Renal cortical epithelial cell (primary cell): Measurements from ENCODE around the gene RALGPS2. TPM values are rescaled to one million over a fixed set of nuclear protein-coding genes. Genes with fewer than 3 reads are reported as not detected.

Experiments
- DNase-seq: peaks from one replicate; pipeline ENCODE4 v3.0.0-alpha.2; 2011; ENCODE audit warnings: low read depth
- total RNA-seq: library from RNA; depleted of rRNA; stranded (reverse); fragments of >200 nt; gene quantifications from 2 replicates; pipeline ENCODE4 v1.2.3, GENCODE V29; 2014

RALGPS2 gene
- total RNA-seq, 1 donor from 2014 or later = 20.7 TPM

DNA sequence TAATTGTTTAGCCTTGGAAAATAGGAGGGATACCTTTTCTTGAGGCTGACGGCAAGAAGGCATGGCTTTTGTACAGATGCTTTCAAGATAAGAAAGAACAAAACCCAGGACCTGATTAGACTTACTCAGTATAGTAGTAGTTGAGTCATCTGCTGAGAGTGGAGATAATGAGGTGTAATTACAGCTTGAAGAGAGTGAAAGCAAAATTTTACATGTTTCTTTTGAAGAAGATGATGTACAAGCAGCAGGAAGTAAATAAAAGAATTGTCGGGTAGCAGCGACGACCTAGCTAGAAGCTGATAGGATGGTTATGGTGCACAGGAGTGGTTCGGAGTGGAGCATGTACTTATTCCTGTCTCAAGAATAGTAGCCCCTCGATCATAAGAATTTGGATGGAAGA, 139.3 kb downstream of the RALGPS2 start:
- DNase-seq = no peak

DNA sequence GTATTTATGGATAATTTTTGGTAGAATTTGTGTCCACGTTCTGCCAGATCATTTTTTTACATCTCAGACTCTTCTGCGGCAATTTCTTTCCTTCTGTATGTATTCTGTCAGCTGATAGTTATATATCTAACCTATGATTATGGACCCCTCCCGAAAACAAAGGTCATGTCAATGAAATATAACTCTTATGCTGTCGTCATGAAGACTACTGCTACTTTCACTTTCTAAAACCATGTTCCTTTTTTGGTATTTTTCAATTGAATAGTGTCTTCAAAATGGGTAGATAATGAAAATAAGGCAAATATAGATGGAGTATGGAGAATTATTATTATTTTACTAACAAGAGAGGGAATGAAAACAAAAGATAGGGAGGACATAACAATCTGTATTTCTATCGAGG, 142.6 kb downstream of the RALGPS2 start:
- no peak for DNase-seq

DNA sequence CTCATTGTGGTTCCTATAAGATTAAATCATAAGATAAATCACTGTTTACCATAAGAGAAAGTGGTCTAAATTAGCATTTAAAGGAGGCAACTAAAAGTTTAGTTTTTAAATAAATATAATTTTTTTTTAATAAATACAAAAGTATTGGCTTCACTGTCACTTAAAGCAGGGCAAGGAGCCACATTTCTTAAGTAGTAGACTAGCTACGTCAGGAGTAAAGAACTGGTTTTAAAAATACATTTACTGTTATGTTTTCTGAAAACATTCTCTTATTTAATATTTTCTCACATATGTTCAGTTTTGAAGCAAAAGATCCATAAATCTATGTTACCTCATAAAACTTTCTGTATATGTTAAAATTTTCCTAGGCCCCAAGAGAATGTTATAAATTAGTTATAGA, 143.7 kb downstream of the RALGPS2 start:
- no peak for DNase-seq

DNA sequence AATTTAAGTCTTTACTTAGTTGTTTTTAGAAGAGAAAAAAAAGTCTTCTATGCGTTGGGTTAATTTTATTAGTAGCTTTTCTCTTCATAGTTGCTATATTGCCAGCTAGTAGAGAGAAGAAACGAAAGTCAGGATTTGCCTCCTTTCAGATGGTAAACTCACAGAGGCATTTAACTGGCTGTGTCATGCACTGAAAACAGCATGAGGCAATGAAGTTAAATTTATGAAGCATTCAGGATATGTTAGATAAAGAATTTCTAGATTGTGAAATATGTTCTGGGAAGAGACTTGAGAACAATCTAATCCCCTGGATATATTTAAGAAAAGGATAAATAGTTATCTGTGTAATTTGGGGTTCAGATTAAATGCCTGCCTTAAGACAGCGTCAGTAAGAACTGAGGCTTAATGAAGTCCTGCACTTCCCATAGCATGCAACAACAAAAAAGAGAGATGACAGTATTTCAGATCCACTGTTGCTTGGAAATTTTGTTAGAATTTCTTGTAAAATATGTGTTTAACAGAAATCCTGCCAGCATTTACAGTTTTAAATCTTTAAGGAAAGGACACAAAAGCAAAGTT, 144.2 kb downstream of the RALGPS2 start:
- peak; percentile 40 for DNase-seq

DNA sequence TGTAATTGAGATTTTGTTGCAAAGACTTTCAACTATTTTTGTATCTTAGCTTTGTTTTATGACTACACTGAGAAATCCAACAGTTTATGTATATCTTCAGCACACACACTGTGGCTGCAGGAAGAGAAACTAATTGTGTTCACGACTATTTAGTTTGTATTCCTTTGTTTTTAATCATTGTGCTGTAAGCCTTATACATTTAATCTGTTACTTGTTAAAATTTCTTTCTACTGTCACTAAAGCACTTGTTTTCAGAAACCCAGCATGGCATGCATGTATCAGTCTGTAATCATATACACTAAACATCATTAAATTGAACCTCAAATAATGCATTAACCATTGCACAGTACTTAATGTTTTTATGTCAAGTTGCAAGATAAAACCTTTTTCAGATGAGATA, 145.2 kb downstream of the RALGPS2 start:
- no peak for DNase-seq

DNA sequence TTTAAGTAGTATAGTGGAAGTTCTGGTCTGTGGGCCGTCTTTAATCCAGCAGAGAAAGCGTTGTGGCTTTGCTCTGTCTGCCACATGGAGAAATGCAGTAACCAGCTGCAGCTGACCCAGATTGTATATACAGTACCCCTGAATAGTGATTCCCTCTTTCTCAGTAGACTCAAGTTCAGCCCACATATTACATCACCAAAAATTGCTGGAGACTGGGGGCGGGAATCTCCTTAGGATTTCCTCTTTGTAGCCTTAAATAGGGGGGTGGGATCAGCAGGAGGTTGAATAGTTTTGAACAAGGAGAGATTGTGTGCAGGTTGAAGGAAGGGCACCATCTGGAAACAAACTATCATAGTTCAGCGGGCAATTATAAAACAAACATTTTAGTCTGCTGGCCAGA, 145.9 kb downstream of the RALGPS2 start, which contains the start of gene ANGPTL1:
Gene ANGPTL1, minus strand, starts transcription at position 134 of the 400 bp plus-strand sequence. CDS start 5,301 bp downstream, outside the sequence.
- peak; percentile 15 for DNase-seq

DNA sequence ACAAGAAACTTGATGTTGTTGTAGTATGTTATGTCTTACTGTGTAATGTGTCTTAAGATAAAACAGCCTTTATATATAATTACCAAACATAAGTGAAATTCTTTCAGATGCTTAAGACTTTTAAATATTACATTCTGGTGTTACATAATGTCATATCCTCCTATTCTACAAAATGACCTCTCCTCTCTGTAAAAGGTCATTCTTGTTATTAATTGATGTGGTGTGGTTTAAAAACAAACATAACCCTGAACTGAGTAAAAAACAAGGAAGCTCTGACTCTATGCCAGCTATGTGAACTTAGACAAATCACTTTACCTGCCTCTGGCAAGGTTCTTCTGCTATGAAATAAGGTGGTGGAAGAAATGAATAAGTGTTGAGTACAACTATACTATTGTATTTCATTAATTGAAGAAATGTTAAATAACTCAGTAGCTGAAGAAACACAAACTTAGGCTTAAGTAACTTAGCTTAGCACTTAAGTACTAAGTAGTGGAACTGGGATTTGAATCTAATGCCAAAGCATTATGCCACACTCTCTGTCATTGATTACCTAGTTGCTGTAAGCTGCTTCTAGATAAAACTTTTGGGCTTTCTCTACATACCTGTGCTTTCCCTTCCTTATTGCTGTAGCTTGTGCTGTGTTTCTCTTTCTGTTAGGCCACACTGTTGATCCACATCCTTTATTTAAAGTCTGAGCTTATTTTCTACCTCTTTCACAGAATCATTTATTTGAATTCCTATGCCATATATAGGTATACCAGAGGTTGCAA, 146.7 kb downstream of the RALGPS2 start:
- DNase-seq = peak; percentile 84

DNA sequence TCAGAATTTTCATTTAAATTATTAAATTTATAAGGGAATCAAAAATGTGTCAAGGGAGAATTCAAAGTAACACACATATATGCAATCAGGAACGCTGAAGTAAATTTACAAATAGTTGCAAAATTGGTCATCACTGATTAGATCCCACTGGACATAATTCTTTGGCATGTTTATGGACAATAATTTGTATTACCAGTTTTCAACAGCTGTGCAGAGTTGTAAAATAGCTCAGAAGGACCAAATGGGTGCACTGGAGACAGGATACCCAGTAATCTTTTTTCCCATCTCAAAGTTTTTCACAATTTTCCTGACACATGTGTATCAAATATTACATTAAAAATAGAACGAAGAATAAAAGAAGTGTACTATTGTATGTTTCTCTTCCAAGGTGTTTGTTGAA, 149.9 kb downstream of the RALGPS2 start:
- DNase-seq = no peak

DNA sequence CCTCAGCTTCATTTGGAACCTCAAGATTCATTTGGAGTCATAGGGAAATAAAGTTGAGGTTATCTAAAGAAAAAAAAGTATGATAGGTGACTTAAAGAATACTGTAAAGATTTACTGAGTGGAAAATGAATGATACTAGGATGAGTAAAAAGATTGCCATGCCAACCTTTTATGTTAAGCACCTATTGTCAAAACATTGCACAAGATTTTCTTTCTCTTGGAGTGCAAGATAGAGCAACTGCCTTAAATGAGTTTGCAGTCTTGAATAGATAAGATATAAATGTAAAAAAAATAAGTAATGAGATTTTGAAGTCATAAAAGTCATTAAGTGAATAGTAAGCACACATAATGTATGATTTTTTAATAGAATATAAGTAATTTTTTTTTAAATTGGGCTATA, 150.9 kb downstream of the RALGPS2 start:
- DNase-seq = no peak

DNA sequence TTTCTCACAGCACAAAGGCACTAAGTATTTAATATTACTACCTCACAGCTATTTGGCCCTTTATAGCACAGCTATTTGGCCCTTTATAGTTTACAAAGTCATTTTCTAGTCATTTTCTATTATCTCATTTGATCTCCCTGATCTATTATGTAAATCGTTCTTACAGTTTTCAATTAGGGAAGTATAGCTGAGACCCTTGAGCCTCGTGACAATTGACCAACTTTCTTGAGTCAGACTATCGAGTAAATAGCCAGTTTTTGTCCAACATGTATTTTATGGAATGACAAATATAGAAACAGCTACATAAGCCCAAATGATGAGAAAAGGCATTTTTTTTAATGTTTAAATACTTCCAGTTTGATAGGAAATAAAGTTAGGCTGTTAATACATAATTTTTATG, 152.9 kb downstream of the RALGPS2 start:
- DNase-seq = no peak

DNA sequence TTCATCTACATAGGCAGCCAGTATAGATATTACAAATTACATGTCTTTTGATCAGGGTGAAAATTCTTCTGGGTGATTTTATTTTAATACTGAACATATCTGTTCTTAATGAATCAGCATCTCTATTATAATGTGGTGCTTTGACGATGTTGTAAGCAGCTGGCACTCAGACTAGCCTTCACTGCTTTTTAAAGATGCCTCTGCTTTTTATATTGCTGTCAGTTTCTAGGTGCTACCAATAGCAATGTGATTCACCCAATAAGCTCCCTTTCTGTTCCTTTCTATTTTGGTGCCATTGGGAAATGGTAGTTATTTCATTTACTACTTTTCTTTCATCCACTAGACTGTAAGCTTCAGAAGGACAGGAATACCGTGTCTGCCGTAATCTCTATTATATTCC, 156.9 kb downstream of the RALGPS2 start:
- no peak for DNase-seq

DNA sequence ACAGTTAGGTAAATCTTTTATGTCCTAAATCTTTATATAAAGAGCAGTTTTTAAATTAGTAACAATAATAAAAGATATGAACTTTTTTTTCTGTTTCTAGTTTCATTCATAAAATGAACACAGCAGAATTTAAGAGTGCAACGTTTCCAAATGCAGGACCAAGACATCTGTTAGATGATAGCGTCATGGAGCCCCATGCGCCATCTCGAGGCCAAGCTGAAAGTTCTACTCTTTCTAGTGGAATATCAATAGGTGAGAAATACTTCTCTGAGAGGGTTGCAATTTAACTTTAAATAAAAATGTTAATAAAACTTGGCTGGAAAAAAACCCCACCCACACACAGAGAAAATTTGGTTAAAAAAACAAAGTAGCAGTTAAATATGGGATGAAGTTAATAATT, 160.8 kb downstream of the RALGPS2 start:
- no peak for DNase-seq

DNA sequence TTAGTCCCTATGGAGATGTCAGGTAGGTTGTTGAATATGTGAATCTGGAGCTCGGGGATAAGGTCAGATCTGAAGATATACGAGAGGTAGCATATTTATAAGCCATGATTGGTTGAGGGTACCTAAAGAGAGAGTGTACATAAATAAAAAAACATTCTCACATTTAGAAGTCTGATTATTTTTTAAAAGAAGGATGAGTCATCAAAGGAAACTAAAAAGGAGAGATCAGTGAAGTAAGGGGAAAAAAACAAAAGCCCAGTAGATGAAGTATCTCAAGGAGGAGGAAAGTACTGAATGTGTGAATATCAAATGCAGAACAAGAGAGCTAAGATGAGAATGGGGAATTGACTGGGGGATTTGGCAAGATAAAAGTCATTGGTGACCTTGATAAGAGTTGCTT, 161.5 kb downstream of the RALGPS2 start:
- no peak for DNase-seq

DNA sequence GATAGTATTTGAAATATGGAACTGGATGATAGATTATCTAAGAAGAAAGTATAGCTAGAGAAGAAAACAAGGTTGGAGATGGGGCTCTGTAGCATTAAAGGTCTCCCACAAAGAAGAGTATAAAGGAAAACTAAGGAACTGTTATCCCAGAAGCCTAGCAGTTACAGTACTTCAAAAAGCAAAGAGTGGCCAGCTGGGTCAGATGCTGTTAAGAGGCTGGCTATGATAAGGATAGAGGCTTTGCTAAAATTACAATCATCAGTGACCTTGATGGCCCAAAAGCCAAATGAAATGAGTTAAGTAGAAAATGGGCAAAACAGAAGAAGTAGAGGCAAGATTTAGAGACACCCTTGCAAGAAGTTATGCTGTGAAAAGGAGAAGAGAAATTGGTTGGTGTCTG, 170.9 kb downstream of the RALGPS2 start:
- no peak for DNase-seq

DNA sequence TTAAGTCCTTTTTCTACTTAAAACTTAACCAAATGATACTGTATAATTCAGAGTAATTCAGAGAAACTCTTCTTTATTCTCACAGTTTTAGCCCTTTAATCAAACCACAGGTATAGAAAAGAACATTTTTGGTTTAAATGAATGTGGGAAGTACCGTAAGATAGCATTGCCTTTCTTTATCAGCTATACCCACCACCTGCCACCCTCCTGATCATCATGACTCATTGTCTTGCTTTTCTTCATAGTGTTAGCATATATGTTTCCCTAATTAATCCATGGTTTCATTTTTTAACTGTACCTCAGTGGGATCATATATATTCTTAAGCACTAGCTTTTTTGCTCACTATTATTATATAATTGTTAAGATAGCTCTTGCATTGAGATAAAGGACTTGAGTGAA, 173.4 kb downstream of the RALGPS2 start:
- DNase-seq = no peak

DNA sequence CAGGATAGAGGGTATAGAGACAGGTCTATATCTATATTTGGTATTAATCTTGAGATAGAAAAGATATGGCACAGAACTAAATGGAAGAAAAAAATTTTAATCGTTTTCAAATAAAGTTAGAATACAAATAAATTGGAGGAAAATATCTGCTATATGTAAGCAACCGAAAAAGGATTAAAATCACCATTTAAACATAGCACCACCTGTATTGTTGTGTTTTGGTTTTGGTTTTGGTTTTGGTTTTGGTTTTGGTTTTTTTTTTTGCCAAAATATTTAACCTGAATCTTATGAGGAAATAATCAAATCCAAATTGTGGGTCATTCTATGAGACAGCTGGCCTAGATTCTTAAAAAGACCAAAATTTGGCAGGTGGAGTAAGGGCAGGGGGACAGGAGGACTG, 174.4 kb downstream of the RALGPS2 start:
- DNase-seq = no peak

DNA sequence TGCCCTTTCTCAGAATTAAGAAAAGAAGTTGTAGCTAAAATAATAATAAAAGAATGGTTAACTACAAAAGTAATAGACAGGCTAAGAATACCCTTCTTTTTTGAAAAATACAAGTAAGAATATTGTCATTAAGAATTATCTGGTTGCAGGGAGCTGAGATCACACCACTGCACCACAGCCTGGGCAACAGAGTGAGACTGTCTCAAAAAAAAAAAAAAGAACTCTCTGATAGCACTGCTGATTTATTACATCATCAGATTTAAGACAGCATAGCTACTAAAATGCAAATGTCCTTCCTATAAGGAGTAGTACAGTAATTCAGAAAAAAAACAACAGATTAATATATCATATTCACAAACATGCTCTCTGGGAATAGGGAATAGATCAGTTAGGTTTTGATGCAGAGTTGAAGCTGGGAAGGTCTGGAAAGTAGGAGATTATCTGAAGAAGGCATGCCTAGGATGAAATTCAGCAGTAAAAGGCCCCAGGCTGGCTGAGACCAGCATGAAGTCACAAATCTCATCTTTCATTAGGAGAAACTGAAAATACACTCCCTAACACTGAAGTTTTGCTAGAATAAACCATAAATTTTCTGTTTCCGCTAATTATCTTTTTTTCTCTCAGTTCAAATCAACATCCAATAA, 176.6 kb downstream of the RALGPS2 start:
- no peak for DNase-seq

DNA sequence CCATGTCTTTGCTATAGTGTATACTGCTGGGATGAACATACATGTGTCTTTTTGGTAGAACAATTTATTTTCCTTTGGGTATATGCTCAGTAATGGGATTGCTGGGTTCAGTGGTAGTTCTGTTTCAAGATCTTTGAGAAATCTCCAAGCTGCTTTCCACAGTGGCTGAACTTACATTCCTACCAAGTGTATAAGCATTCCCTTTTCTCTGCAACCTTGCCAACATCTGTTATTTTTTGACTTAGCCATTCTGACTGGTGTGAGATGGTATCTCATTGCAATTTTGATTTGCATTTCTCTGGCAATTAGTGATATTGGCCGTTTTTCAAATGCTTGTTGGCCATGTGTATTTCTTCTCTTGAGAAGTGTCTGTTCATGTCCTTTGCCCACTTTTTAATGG, 183.3 kb downstream of the RALGPS2 start:
- DNase-seq = peak; percentile 6

DNA sequence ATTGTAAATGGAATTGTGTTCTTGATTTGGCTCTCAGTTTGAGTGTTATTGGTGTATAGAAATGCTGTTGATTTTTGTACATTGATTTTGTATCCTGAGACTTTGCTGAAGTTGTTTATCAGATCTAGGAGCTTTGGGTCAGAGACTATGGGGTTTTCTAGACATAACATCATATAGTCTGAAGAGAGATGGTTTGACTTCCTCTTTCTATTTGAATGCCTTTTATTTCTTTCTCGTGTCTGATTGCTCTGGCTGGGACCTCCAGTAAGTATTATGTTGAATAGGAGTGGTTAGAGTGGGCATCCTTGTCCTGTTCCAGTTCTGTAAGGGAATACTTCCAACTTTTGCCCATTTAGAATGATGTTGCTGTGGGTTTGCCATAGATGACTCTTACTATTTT, 185.0 kb downstream of the RALGPS2 start:
- no peak for DNase-seq

DNA sequence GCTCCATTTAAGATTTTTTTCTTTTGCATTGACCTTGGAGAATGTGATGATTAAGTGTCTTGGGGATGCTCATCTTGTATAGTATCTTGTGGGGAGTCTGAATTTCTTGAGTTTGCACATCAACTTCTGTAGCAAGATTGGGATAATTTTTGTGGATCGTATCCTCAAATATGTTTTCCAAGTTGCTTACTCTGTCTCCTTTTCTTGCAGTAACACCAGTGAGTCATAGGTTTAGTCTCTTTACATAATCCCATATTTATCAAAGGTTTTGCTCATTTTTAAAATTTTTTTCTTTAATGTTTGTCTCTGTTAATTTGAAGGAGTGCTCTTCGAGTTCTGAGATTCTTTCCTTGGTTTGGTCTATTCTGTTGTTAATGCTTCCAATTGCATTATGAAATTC, 187.6 kb downstream of the RALGPS2 start:
- DNase-seq = no peak

DNA sequence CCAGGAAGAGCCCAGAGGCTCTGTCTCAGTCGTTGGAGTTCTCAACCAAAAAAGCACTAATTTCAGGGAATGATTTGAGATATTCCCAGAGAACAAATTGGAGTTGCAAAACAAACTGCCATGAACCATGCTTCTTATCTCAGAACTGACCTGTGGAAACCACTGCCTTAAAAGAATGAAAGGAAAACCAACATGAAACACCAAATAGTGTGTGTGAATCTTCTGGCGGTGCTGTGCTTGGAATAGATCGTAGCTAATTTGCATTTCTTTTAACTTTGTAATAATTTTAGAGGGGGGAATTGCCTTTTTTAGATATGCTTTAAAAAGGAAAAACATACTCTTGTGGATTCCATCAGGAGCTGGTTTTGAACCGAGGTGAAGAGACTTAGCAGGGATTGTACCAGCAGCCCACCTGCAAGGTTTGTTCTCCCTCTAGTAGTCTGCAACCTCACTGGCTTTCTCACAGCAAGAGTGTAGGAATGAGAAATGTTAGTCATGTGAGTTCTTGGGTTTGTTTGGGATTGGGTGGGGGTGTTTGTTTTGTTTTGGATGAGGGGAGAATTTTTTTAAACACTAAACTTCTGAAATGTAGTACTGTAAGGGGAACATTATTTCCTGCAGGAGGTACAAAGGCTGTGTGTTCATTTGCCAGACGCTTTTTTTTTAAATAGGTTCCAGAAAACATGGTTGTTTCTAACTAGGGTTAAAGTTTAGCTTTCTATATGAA, 191.6 kb downstream of the RALGPS2 start:
- DNase-seq = no peak

DNA sequence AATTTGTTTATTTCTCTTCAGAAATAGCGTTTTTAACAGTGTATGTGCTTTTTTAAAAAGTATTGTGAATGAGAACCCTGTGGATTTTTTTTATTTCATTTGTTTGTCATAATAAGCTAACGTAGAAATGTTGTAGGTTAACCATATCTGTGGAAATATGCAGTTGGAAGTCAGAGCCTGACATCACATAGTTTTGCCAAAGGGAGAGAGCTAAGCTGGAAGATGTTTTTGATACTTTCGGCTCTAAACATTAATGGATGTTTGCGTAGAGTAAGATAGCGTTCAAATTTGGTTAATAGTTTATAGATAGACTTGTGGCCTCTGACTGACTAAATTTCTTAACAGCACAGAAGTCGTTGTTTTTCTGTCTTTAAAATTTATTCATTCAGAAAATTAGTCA, 193.3 kb downstream of the RALGPS2 start:
- no peak for DNase-seq

DNA sequence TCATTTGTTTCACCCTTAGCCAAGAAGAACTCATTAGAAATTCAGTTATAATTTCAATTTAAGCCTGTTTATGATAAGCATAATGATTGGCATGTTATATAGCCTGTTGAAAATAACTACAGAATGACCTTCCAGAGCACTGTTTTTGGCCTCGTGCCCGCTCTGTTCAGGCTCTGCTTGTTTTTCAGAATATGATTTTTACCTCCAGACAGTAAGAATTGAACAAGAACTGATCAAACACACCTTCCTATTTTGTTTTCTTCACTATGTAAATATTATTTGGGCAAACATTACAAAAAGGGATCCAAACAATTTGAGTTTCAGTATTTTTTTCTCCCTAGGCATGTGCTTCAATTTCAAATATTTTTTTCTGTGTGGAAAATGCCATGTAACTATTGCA, 193.9 kb downstream of the RALGPS2 start:
- DNase-seq = no peak
